ENCODE data around the gene ZHX3.
A peak's percentile ranks its signal among the peaks of the same experiment; 100 is the strongest.

The ZHX3 gene

GRCh38 chr20:41162396-41162795 is 155.1 kb downstream of the ZHX3 start:
- peaks cover 98% of the 10 kb centered on the region for H3K36me3 ChIP-seq (ENCODE audit: control insufficient read depth, insufficient read depth, low read length)
- WGBS, 2 experiments (ENCODE audit: insufficient coverage in 2 of 2): 92 to 96% methylated on average over 11 of the region's 11 CpGs

GRCh38 chr20:41161886-41162285 is 155.6 kb downstream of the ZHX3 start:
- no peaks in the 10 kb centered on the region for H3K9me3 ChIP-seq (ENCODE audit: control insufficient read depth, low read length)
- H3K4me1 ChIP-seq (ENCODE audit: control insufficient read depth, insufficient read depth, low read length, poor library complexity, severe bottlenecking): peaks cover 5% of the 10 kb centered on the region
- H3K4me3 ChIP-seq (ENCODE audit: extremely low read depth, insufficient read depth, low read length, poor library complexity, severe bottlenecking): no peak overlapping the region
- no CpG with 5 or more reads among the region's 1 CpG for WGBS, 2 experiments (ENCODE audit: insufficient coverage in 2 of 2)
- H3K27ac ChIP-seq (ENCODE audit: low read depth, low read length, severe bottlenecking): no peak overlapping the region
- H3K36me3 ChIP-seq (ENCODE audit: control insufficient read depth, insufficient read depth, low read length): peaks cover 95% of the 10 kb centered on the region

More at GRCh38 chr20:41162396-41162795, 155.1 kb downstream of the ZHX3 start:
- Histone ChIP-seq H3K4me1 (ENCODE audit: control insufficient read depth, insufficient read depth, low read length, poor library complexity, severe bottlenecking) (peaks cover 3% of the 10 kb centered on the region), H3K27ac (ENCODE audit: low read depth, low read length, severe bottlenecking) (no peak overlapping the region), H3K9me3 (ENCODE audit: control insufficient read depth, low read length) (no peaks in the 10 kb centered on the region), H3K4me3 (ENCODE audit: extremely low read depth, insufficient read depth, low read length, poor library complexity, severe bottlenecking) (no peak overlapping the region)

DNA sequence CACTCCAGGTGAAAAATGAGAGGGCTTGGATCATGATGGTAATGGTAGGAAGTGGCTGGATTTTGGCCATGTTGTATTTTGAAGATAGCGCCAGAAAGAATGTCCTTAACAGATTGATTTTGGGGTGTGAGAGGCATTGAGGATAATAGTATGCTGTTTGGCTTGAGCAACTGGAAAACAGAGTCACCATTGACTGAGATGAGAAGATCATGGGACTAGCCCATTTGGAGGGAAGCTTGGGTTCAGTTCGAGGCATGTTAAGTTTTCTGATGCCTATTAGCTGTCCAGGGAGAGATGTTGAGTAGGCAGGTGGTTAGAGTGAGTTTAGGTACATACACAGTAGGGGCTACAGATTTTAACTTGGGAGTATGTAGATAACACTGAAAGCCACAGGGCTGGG is 156.8 kb downstream of the ZHX3 start:
- H3K9me3 ChIP-seq (ENCODE audit: control insufficient read depth, low read length): no peaks in the 10 kb centered on the region

DNA sequence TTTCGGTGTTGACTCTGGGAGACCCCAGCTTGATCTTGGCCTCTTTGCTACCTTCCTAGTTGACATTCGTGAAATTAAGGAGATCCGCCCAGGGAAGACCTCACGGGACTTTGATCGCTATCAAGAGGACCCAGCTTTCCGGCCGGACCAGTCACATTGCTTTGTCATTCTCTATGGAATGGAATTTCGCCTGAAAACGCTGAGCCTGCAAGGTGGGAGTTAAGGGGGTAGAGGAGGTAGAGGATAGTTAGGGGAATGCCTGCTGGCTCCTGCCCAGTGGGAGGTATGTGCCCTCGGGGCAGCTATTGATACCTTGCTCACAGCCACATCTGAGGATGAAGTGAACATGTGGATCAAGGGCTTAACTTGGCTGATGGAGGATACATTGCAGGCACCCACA is 158.0 kb downstream of the ZHX3 start:
- H3K4me3 ChIP-seq (ENCODE audit: extremely low read depth, insufficient read depth, low read length, poor library complexity, severe bottlenecking): no peak overlapping the region
- H3K36me3 ChIP-seq (ENCODE audit: control insufficient read depth, insufficient read depth, low read length): peaks cover 88% of the 10 kb centered on the region
- H3K27ac ChIP-seq (ENCODE audit: low read depth, low read length, severe bottlenecking): no peak overlapping the region
- peaks cover 5% of the 10 kb centered on the region for H3K4me1 ChIP-seq (ENCODE audit: control insufficient read depth, insufficient read depth, low read length, poor library complexity, severe bottlenecking)
- no peaks in the 10 kb centered on the region for H3K9me3 ChIP-seq (ENCODE audit: control insufficient read depth, low read length)
- WGBS, 2 experiments (ENCODE audit: insufficient coverage in 2 of 2): 93 to 96% methylated on average over 10 of the region's 10 CpGs

More for the DNA sequence above, 156.8 kb downstream of the ZHX3 start:
- Histone ChIP-seq H3K4me3 (ENCODE audit: extremely low read depth, insufficient read depth, low read length, poor library complexity, severe bottlenecking) (no peak overlapping the region), H3K4me1 (ENCODE audit: control insufficient read depth, insufficient read depth, low read length, poor library complexity, severe bottlenecking) (peaks cover 5% of the 10 kb centered on the region), H3K36me3 (ENCODE audit: control insufficient read depth, insufficient read depth, low read length) (peaks cover 95% of the 10 kb centered on the region), H3K27ac (ENCODE audit: low read depth, low read length, severe bottlenecking) (no peak overlapping the region)
- WGBS, 2 experiments (ENCODE audit: insufficient coverage in 2 of 2): 88 to 95% methylated on average over 2 of the region's 2 CpGs

DNA sequence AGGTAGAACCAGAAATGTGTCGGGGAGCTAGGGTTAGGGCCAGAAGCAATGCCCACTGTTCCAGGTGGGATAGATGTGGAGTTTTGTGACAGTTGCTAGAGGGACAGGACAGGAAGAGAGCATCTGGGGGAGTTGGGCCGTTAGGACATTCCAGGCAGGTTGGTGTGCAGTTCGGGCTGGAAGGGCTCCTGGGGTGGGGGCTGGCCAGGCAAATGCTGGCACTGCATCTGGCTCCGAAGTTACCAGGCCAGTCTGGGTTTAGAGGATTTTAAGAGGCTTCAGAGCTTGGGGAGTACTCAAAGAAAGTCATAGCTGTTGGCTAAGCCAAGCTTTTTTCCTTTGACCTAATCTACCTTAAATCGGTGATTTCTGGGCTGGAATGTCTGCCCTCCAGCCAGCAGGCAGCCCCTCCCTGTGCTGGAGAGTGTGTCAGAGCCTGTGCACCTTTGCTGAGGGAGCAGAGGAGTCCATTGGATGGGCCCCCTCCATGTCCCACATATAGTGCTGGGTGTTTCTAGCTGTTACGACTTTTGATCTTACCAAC is 159.4 kb downstream of the ZHX3 start:
- Histone ChIP-seq H3K9me3 (ENCODE audit: control insufficient read depth, low read length) (no peaks in the 10 kb centered on the region), H3K36me3 (ENCODE audit: control insufficient read depth, insufficient read depth, low read length) (peaks cover 86% of the 10 kb centered on the region), H3K27ac (ENCODE audit: low read depth, low read length, severe bottlenecking) (no peak overlapping the region), H3K4me1 (ENCODE audit: control insufficient read depth, insufficient read depth, low read length, poor library complexity, severe bottlenecking) (peaks cover 15% of the 10 kb centered on the region), H3K4me3 (ENCODE audit: extremely low read depth, insufficient read depth, low read length, poor library complexity, severe bottlenecking) (no peak overlapping the region)
- WGBS, 2 experiments (ENCODE audit: insufficient coverage in 2 of 2): 89 to 90% methylated on average over 5 of the region's 6 CpGs

GRCh38 chr20:41155261-41155660 is 162.3 kb downstream of the ZHX3 start:
- Histone ChIP-seq H3K9me3 (ENCODE audit: control insufficient read depth, low read length) (no peaks in the 10 kb centered on the region), H3K4me1 (ENCODE audit: control insufficient read depth, insufficient read depth, low read length, poor library complexity, severe bottlenecking) (peaks cover 25% of the 10 kb centered on the region), H3K4me3 (ENCODE audit: extremely low read depth, insufficient read depth, low read length, poor library complexity, severe bottlenecking) (no peak overlapping the region), H3K36me3 (ENCODE audit: control insufficient read depth, insufficient read depth, low read length) (peaks cover 68% of the 10 kb centered on the region), H3K27ac (ENCODE audit: low read depth, low read length, severe bottlenecking) (no peak overlapping the region)
- WGBS, 2 experiments (ENCODE audit: insufficient coverage in 2 of 2): 94 to 95% methylated on average over 2 to 6 of the region's 7 CpGs

GRCh38 chr20:41154436-41155176 is 162.9 kb downstream of the ZHX3 start:
- peak overlapping the region; percentile 45 for H3K27ac ChIP-seq (ENCODE audit: low read depth, low read length, severe bottlenecking)
- WGBS, 2 experiments (ENCODE audit: insufficient coverage in 2 of 2): 79 to 92% methylated on average over 5 of the region's 8 CpGs
- peaks cover 61% of the 10 kb centered on the region for H3K36me3 ChIP-seq (ENCODE audit: control insufficient read depth, insufficient read depth, low read length)
- peaks cover 31% of the 10 kb centered on the region for H3K4me1 ChIP-seq (ENCODE audit: control insufficient read depth, insufficient read depth, low read length, poor library complexity, severe bottlenecking)
- no peak overlapping the region for H3K4me3 ChIP-seq (ENCODE audit: extremely low read depth, insufficient read depth, low read length, poor library complexity, severe bottlenecking)
- H3K9me3 ChIP-seq (ENCODE audit: control insufficient read depth, low read length): no peaks in the 10 kb centered on the region

GRCh38 chr20:41152108-41152757 is 165.3 kb downstream of the ZHX3 start:
- H3K36me3 ChIP-seq (ENCODE audit: control insufficient read depth, insufficient read depth, low read length): peaks cover 54% of the 10 kb centered on the region
- H3K4me1 ChIP-seq (ENCODE audit: control insufficient read depth, insufficient read depth, low read length, poor library complexity, severe bottlenecking): peaks cover 31% of the 10 kb centered on the region
- H3K9me3 ChIP-seq (ENCODE audit: control insufficient read depth, low read length): no peaks in the 10 kb centered on the region
- no peak overlapping the region for H3K27ac ChIP-seq (ENCODE audit: low read depth, low read length, severe bottlenecking)
- no peak overlapping the region for H3K4me3 ChIP-seq (ENCODE audit: extremely low read depth, insufficient read depth, low read length, poor library complexity, severe bottlenecking)
- 87 to 94% methylated on average over 5 of the region's 5 CpGs for WGBS, 2 experiments (ENCODE audit: insufficient coverage in 2 of 2)

DNA sequence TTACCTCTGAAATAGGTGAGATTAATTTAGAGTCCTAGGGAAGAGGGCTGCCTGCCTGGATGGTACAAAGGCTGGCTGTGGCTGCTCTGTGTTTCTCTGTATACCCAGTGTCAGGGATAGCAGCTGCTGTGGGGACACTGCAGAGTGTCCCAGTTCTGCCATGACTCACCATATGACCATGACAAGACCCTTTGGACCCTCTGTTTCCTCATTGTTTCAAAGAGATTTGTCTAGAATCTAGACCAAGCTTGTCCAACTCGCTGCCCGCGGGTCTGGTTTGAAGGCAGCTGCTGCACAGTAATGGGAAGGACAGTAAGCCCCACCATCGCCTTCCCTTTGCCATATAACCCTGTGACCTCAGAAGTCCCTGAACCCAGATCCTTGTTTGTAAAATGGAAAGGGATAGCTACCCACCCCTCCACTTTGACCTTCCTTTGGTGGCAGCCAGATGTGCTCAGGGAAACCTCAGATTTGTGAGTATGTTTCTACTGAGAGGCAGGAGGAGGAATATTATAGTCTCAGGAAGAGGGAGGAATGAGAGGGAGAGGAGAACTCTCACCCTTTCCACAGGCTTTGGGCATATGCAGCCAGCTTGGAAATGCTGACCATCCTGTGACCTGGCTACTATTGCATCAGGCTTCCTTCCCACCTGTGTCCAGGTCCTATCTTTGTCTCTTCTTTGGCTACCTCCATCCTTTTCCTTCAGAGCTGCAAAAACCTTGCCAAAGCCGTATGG is 166.2 kb downstream of the ZHX3 start:
- Histone ChIP-seq H3K27ac (ENCODE audit: low read depth, low read length, severe bottlenecking) (peak overlapping the region; percentile 91), H3K9me3 (ENCODE audit: control insufficient read depth, low read length) (no peaks in the 10 kb centered on the region), H3K4me3 (ENCODE audit: extremely low read depth, insufficient read depth, low read length, poor library complexity, severe bottlenecking) (no peak overlapping the region), H3K36me3 (ENCODE audit: control insufficient read depth, insufficient read depth, low read length) (peaks cover 55% of the 10 kb centered on the region), H3K4me1 (ENCODE audit: control insufficient read depth, insufficient read depth, low read length, poor library complexity, severe bottlenecking) (peaks cover 31% of the 10 kb centered on the region)
- WGBS, 2 experiments (ENCODE audit: insufficient coverage in 2 of 2): 96 to 100% methylated on average over 3 to 4 of the region's 5 CpGs

GRCh38 chr20:41150664-41151063 is 166.9 kb downstream of the ZHX3 start:
- WGBS, 2 experiments (ENCODE audit: insufficient coverage in 2 of 2): 88 to 90% methylated on average over 3 of the region's 3 CpGs
- Histone ChIP-seq H3K4me3 (ENCODE audit: extremely low read depth, insufficient read depth, low read length, poor library complexity, severe bottlenecking) (no peak overlapping the region), H3K4me1 (ENCODE audit: control insufficient read depth, insufficient read depth, low read length, poor library complexity, severe bottlenecking) (peaks cover 31% of the 10 kb centered on the region), H3K9me3 (ENCODE audit: control insufficient read depth, low read length) (no peaks in the 10 kb centered on the region), H3K36me3 (ENCODE audit: control insufficient read depth, insufficient read depth, low read length) (peaks cover 55% of the 10 kb centered on the region), H3K27ac (ENCODE audit: low read depth, low read length, severe bottlenecking) (peak overlapping the region; percentile 91)

Data from mesodermal cell (in vitro differentiated cells).